ENCODE data around the gene NAA15. TPM values are rescaled to one million over a fixed set of nuclear protein-coding genes. Genes with fewer than 3 reads are reported as not detected.

The NAA15 gene
- total RNA-seq (2013): 23.3 TPM
- polyA plus RNA-seq (10 to 100 TPM in 1 of 3 donors, 1 to 10 TPM in 2; 5.2 to 20.2 (median 8.8) TPM), polyA minus RNA-seq (5.4 and 8.4 TPM in 2 replicates), total RNA-seq (39.7 to 90.8 (median 78.3) reads per million in 11 experiments)

- H3K4me3 Mint-ChIP-seq: peak within 1 kb of the TSS; percentile 99 to 100
- TF ChIP-seq CTCF (IDR thresholded peaks at IDR 0.05): no peak
- H3K36me3 Mint-ChIP-seq: peaks cover 5 to 16% of the 10 kb centered on the region in 2 donors
- Histone ChIP-seq H3K27me3 (ENCODE audit: control insufficient read depth in 2 of 2, insufficient read depth in 2 of 2, low read length in 2 of 2) (no peaks in the 10 kb centered on the region), H3K4me3 (replicated peaks in 1 of 3; ENCODE audit: low read depth in 2 of 3, low read length in 3 of 3) (peak within 1 kb of the TSS; percentile 72 to 94 (median 75)), H3K36me3 (replicated peaks in 1 of 2; ENCODE audit: control insufficient read depth in 1 of 2, insufficient read depth in 2 of 2, low read length in 2 of 2) (peaks cover 0 to 12% of the 10 kb centered on the region in 2 donors), H3K9me3 (replicated peaks in 1 of 2; ENCODE audit: control insufficient read depth in 1 of 2, insufficient read depth in 1 of 2, low read length in 2 of 2) (no peaks in the 10 kb centered on the region), H3K27ac (ENCODE audit: low read depth in 1 of 2, low read length in 2 of 2) (peak within 1 kb of the TSS; percentile 89 to 95), H3K4me2 (replicated peaks; ENCODE audit: extremely low read depth, low read length, poor library complexity, severe bottlenecking) (peak within 1 kb of the TSS; percentile 82), H4K20me1 (ENCODE audit: insufficient read depth, low read length) (peaks cover 26% of the 10 kb centered on the region), H3K4me1 (ENCODE audit: control insufficient read depth in 1 of 2, insufficient read depth in 2 of 2, low read length in 2 of 2) (peaks cover 20 to 48% of the 10 kb centered on the region in 2 donors), H3K79me2 (ENCODE audit: insufficient read depth, low read length) (peaks cover 85% of the 10 kb centered on the region), H2AFZ (ENCODE audit: insufficient read depth, low read depth, low read length, poor library complexity, severe bottlenecking) (peak within 1 kb of the TSS; percentile 90), H3K9ac (ENCODE audit: insufficient read depth, low read length, poor library complexity, severe bottlenecking) (peak within 1 kb of the TSS; percentile 89)
- intact Hi-C loops (cut with micrococcal nuclease): loop anchor here (5.0 to 10.0 kb wide), 2 partner anchors 124 to 254 kb away; partner anchors contain the start of genes ELF2 (in 2 of the 2) and SETD7 (in 1 of the 2)
- peaks cover 45% of the 10 kb centered on the region for H3K4me1 Mint-ChIP-seq
- H3K27ac Mint-ChIP-seq: peak within 1 kb of the TSS; percentile 97 to 100 (median 99)
- peaks cover 0 to 4% (median 2%) of the 10 kb centered on the region in 7 donors for H3K9me3 Mint-ChIP-seq
- no peaks in the 10 kb centered on the region for H3K27me3 Mint-ChIP-seq (ENCODE audit: low read depth in 3 of 3)
- under 1% methylated on average over 58 of the region's 61 CpGs for WGBS (ENCODE audit: insufficient coverage)
- peak; percentile 93 to 96 (median 94) for DNase-seq
These were observed at the start of gene NAA15 for GRCh38 chr4:139301113-139301820. Gene NAA15 (plus strand): TSS chr4:139301505. CDS start chr4:139301778, 273 bp downstream.

GRCh38 chr4:139253046-139253445 lies 48.3 kb upstream of the NAA15 start:
- H3K36me3 Mint-ChIP-seq: no peaks in the 10 kb centered on the region
- no peaks in the 10 kb centered on the region for H3K36me3 ChIP-seq (replicated peaks in 1 of 2; ENCODE audit: control insufficient read depth in 1 of 2, insufficient read depth in 2 of 2, low read length in 2 of 2)
- H3K4me1 Mint-ChIP-seq: no peaks in the 10 kb centered on the region
- H3K27me3 ChIP-seq (ENCODE audit: control insufficient read depth in 2 of 2, insufficient read depth in 2 of 2, low read length in 2 of 2): no peaks in the 10 kb centered on the region
- no peak for DNase-seq
- no peaks in the 10 kb centered on the region for H3K4me1 ChIP-seq (ENCODE audit: control insufficient read depth in 1 of 2, insufficient read depth in 2 of 2, low read length in 2 of 2)
- no peak overlapping the region for H3K4me3 Mint-ChIP-seq
- no peak overlapping the region for H3K9ac ChIP-seq (ENCODE audit: insufficient read depth, low read length, poor library complexity, severe bottlenecking)
- H2AFZ ChIP-seq (ENCODE audit: insufficient read depth, low read depth, low read length, poor library complexity, severe bottlenecking): no peak overlapping the region
- no peaks in the 10 kb centered on the region for H4K20me1 ChIP-seq (ENCODE audit: insufficient read depth, low read length)
- no peak overlapping the region for H3K4me3 ChIP-seq (replicated peaks in 1 of 3; ENCODE audit: low read depth in 2 of 3, low read length in 3 of 3)
- H3K27ac ChIP-seq (ENCODE audit: low read depth in 1 of 2, low read length in 2 of 2): no peak overlapping the region
- no peak for TF ChIP-seq CTCF (IDR thresholded peaks at IDR 0.05)
- no peak overlapping the region for H3K27ac Mint-ChIP-seq
- no peak overlapping the region for H3K4me2 ChIP-seq (replicated peaks; ENCODE audit: extremely low read depth, low read length, poor library complexity, severe bottlenecking)
- peaks cover 0 to 2% (median 0%) of the 10 kb centered on the region in 7 donors for H3K9me3 Mint-ChIP-seq
- H3K27me3 Mint-ChIP-seq (ENCODE audit: low read depth in 3 of 3): peaks cover 0 to 2% (median 0%) of the 10 kb centered on the region in 3 donors
- no peaks in the 10 kb centered on the region for H3K9me3 ChIP-seq (replicated peaks in 1 of 2; ENCODE audit: control insufficient read depth in 1 of 2, insufficient read depth in 1 of 2, low read length in 2 of 2)
- intact Hi-C loops (cut with micrococcal nuclease): no loop called here
- H3K79me2 ChIP-seq (ENCODE audit: insufficient read depth, low read length): no peaks in the 10 kb centered on the region
